GM18511 (cell line): Measurements from ENCODE around the gene RTN1.

Source experiments
- ATAC-seq: cut with Tn5 transposase; IDR thresholded peaks from one replicate; pipeline ENCODE4 v1.9.1; 2021; ENCODE audit warnings: mild to moderate bottlenecking, moderate library complexity; ENCODE audit not compliant: unreplicated experiment

Gene RTN1

GRCh38 chr14:59633486-59633885 lies 237.1 kb downstream of the RTN1 start:
- no peak for ATAC-seq

GRCh38 chr14:59632381-59632780 lies 238.2 kb downstream of the RTN1 start:
- no peak for ATAC-seq

GRCh38 chr14:59631237-59631636 lies 239.3 kb downstream of the RTN1 start:
- no peak for ATAC-seq

- no peak for ATAC-seq
These were observed 240.2 kb downstream of the RTN1 start for GRCh38 chr14:59630288-59630963.

- no peak for ATAC-seq
These were observed 240.9 kb downstream of the RTN1 start for GRCh38 chr14:59629444-59630287.

GRCh38 chr14:59627011-59627520 lies 243.5 kb downstream of the RTN1 start:
- no peak for ATAC-seq

- no peak for ATAC-seq
These were observed 247.9 kb downstream of the RTN1 start for GRCh38 chr14:59622631-59623030.

GRCh38 chr14:59619061-59619460 lies 251.5 kb downstream of the RTN1 start:
- ATAC-seq: no peak

GRCh38 chr14:59601056-59601455 lies 269.5 kb downstream of the RTN1 start:
- ATAC-seq: no peak

- ATAC-seq: no peak
These were observed 270.2 kb downstream of the RTN1 start for GRCh38 chr14:59600211-59600945.

GRCh38 chr14:59595071-59595470 lies 275.5 kb downstream of the RTN1 start:
- ATAC-seq: no peak

GRCh38 chr14:59591641-59592370 lies 278.8 kb downstream of the RTN1 start:
- ATAC-seq: no peak

GRCh38 chr14:59588101-59588500 lies 282.5 kb downstream of the RTN1 start:
- ATAC-seq: no peak

- ATAC-seq: no peak
These were observed 284.6 kb downstream of the RTN1 start for GRCh38 chr14:59585891-59586554.

- ATAC-seq: no peak
These were observed 286.8 kb downstream of the RTN1 start for GRCh38 chr14:59583755-59584154.

- ATAC-seq: no peak
These were observed 287.6 kb downstream of the RTN1 start for GRCh38 chr14:59582845-59583509.

GRCh38 chr14:59582161-59582560 lies 288.4 kb downstream of the RTN1 start:
- no peak for ATAC-seq

- ATAC-seq: no peak
These were observed 289.7 kb downstream of the RTN1 start for GRCh38 chr14:59580911-59581310.
